Spleen (tissue), 11 donors: ENCODE data around the gene TWF2. TPM values are rescaled to one million over a fixed set of nuclear protein-coding genes. Genes with fewer than 3 reads are reported as not detected.

Experiments
- DNase-seq: peaks from one replicate; pipeline ENCODE4 v3.0.0-alpha.2; 2020
- H3K27ac ChIP-seq, 8 donors: fragments of 200-600 bp; sonication (generic) in 7 of 8; 1 replicate in 4 of 8; 2 replicates in 4 of 8; pipeline versions ENCODE4 v1.5.0 to v1.8.0; 2016 to 2021; ENCODE audit warnings: inconsistent platforms in 4 of 8, mild to moderate bottlenecking in 4 of 8, moderate library complexity in 1 of 8
- H3K27me3 ChIP-seq, 7 donors: fragments of 200-600 bp; sonication (generic) in 6 of 7; replicated peaks in 1 of 7; 1 replicate in 4 of 7; 2 replicates in 3 of 7; pipeline versions ENCODE4 v1.5.0 to v1.8.0; 2016 to 2021; ENCODE audit warnings: inconsistent platforms in 3 of 7, mild to moderate bottlenecking in 1 of 7
- H3K36me3 ChIP-seq, 6 donors: fragments of 200-600 bp; sonication (generic) in 5 of 6; 1 replicate in 4 of 6; 2 replicates in 2 of 6; pipeline versions ENCODE4 v1.5.0 to v1.8.0; 2016 to 2021; ENCODE audit warnings: inconsistent platforms in 2 of 6
- H3K4me1 ChIP-seq, 6 donors: fragments of 200-600 bp; sonication (generic) in 5 of 6; 1 replicate in 3 of 6; 2 replicates in 3 of 6; pipeline versions ENCODE4 v1.5.0 to v1.8.0; 2016 to 2021; ENCODE audit warnings: inconsistent platforms in 3 of 6
- H3K4me3 ChIP-seq, 8 donors: fragments of 200-600 bp; sonication (generic) in 7 of 8; 1 replicate in 4 of 8; 2 replicates in 4 of 8; pipeline versions ENCODE4 v1.5.0 to v1.8.0; 2016 to 2021; ENCODE audit warnings: inconsistent platforms in 4 of 8, mild to moderate bottlenecking in 4 of 8, moderate library complexity in 2 of 8
- H3K9me3 ChIP-seq, 8 donors: fragments of 200-600 bp; sonication (generic) in 7 of 8; 1 replicate in 4 of 8; 2 replicates in 4 of 8; pipeline versions ENCODE4 v1.5.0 to v1.8.0; 2016 to 2021; ENCODE audit warnings: inconsistent platforms in 4 of 8
- CTCF ChIP-seq, 11 experiments: fragments of 200-600 bp in 7 of 11; fragments of 450-650 bp in 4 of 11; sonication (generic) in 4 of 11; IDR thresholded peaks in 8 of 11; conservative IDR thresholded peaks in 3 of 11; 1 replicate in 7 of 11; 2 replicates in 4 of 11; pipeline versions ENCODE4 v1.4.0 to v1.8.0; 2016 to 2021; ENCODE audit warnings: antibody characterized with exemption in 11 of 11, inconsistent platforms in 4 of 11, mild to moderate bottlenecking in 1 of 11
- POLR2A ChIP-seq, 3 donors: fragments of 450-650 bp; IDR thresholded peaks; one replicate each; pipeline ENCODE4 v1.5.1; 2017; ENCODE audit warnings: antibody characterized with exemption in 3 of 3, mild to moderate bottlenecking in 1 of 3
- POLR2AphosphoS5 ChIP-seq, 3 donors: sonication (generic); formaldehyde crosslinking; IDR thresholded peaks; one replicate each; pipeline ENCODE4 v1.5.1; 2017; ENCODE audit warnings: antibody characterized with exemption in 3 of 3
- WGBS, 5 donors: extraction: QIAGEN DNeasy Blood & Tissue Kit in 3 of 5; methylation state at CpG; one replicate each; pipeline versions ENCODE4 v1.1.5 to v1.1.7; 2013 to 2018; 5-methylcytosine and 5-hydroxymethylcytosine counted together
- intact Hi-C: fragments of 100-400 bp; cut with DNase I; formaldehyde crosslinking; loops from one replicate; pipeline ENCODE4 v1.15.0; 2023; ENCODE audit warnings: low total_unique reads
- polyA plus RNA-seq, 3 donors: library from polyadenylated mRNA; stranded (reverse); fragments of 200-250 nt; gene quantifications; one replicate each; pipeline ENCODE4 v1.2.1, GENCODE V29; 2013
- total RNA-seq, 7 donors: library from RNA; depleted of rRNA in 3 of 7; stranded (reverse); fragments of >200 nt in 3 of 7; fragmentation: NEBNext Ultra II Directional in 4 of 7; extraction: Animal tissue kit (Norgen Biotek cat#: 25700) in 4 of 7; gene quantifications; one replicate each; pipeline versions ENCODE4 v1.1.0 to v1.2.1, GENCODE V29; 2016 to 2021
- donor health status: healthy with polysubstance abuse.
- donor health status: DM: no; HTN: no; CAD: no; lungs with moderate emphysema.
- donor health status: DM: no; HTN: no; CAD: no.
- donor health status: Bipolar disorder and iron deficiency.
- donor health status: healthy.
- donor health status: DM: no; HTN: no; CAD: no.
- donor health status: DM: yes; HTN: yes; CAD: no.

TWF2 gene
- total and polyA plus RNA-seq, 10 donors = 47.3 to 109 (median 68.0) TPM

- WGBS, 5 donors = 84 to 86% (median 84%) methylated on average over 27 to 28 of the region's 28 CpGs
- intact Hi-C loops = loop anchor here (5.0 kb wide), 1 partner anchor 105 kb away; no protein-coding TSS in a partner anchor
- H3K36me3 ChIP-seq = peaks cover 6 to 85% (median 54%) of the 10 kb centered on the region in 6 donors
- TF ChIP-seq POLR2A (IDR thresholded peaks at IDR 0.05) (no peak), CTCF (IDR thresholded peaks at IDR 0.05 in 8 of 11, conservative IDR thresholded peaks at IDR 0.05 in 3 of 11) (peak in 4 of 11 experiments; percentile 5 to 31 (median 20))
- no peaks in the 10 kb centered on the region for H3K9me3 ChIP-seq
- peaks cover 14 to 75% (median 57%) of the 10 kb centered on the region in 6 donors for H3K4me1 ChIP-seq
- peak overlapping the region in 3 of 8 donors; percentile 36 to 51 (median 51) for H3K27ac ChIP-seq
- DNase-seq = no peak
- no peaks in the 10 kb centered on the region for H3K27me3 ChIP-seq
- no peak overlapping the region for H3K4me3 ChIP-seq
Measured at GRCh38 chr3:52232279-52233107, 6.5 kb downstream of the TWF2 start.

DNA sequence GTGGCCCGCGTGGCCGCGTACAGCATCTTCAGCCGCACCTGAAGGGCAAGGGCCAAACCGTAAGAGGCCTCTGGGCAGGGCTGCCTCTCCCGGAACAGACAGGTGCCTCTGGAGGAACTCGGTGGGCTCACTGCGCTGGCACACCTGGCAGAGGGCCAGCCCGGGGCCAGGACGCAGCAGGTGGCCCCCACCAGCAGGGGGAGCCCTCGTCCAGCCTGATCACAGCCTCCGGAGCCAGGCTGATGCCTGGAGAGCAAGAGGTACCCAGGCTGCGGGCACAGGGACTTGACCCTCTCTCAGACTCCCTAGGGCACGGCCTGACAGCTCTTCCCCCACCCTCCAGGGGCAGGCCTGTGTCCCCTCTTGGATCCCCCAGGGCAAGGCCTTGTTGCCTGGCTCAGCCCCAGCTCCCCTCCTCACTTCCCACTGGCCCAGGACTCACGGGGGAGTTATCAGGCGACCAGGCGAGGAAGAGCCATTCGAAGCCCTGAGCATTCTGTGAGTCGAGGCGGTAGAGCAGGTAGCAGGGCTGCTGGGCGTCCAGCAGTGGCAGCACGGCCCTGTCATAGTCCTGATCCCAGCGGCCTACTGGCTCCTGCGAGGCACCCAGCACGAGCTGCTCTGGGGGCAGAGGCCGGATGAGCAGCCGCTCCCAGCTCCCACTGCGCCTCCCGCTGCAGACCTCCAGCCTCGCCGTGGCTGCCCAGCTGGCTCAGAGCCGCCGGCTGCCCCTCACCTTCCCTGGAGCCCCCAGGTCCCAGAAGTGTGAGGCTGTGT lies 7.3 kb downstream of the TWF2 start:
- intact Hi-C loops = loop anchor here (5.0 kb wide), 1 partner anchor 106 kb away; no protein-coding TSS in a partner anchor
- 64 to 81% (median 64%) methylated on average over 20 to 34 of the region's 34 CpGs for WGBS, 5 donors

DNA sequence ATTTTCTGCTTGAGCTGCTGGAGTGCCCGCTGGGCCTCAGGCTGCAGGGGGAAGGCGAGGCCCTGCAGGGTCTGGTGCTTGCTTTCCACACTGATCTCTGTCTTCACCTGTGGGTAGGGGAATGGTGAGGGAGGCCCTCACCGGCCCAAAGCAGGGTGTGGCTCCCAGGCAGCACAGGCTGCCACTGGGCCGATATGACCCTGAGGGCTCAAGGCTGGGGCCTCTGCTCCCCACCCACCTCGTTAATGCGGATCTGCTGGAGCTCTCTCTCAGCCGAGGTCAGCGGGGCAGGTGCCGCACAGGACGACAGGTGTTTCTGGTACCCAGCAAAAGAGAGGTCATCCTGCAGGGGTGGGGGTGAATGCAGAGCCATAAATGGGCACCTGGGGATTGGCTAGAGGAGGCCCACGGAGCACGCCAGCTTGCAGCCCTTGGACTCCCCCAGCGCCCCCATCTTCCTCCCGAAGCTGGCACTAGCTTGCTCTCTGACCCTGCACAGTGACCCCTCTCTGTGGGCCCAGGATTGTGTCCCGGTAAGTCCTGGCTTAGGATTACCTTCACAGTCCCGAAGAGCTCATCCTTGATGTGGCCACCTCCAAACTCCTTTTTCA lies 8.0 kb downstream of the TWF2 start:
- no peak for TF ChIP-seq POLR2AphosphoS5 (IDR thresholded peaks at IDR 0.05)
- intact Hi-C loops = loop anchor here (5.0 kb wide), 1 partner anchor 106 kb away; no protein-coding TSS in a partner anchor
- no peak for DNase-seq
- Histone ChIP-seq H3K4me1 (peaks cover 3 to 75% (median 55%) of the 10 kb centered on the region in 6 donors), H3K36me3 (peaks cover 6 to 92% (median 54%) of the 10 kb centered on the region in 6 donors), H3K4me3 (no peak overlapping the region), H3K27me3 (no peaks in the 10 kb centered on the region), H3K9me3 (no peaks in the 10 kb centered on the region), H3K27ac (peak overlapping the region in 3 of 8 donors; percentile 36 to 51 (median 51))
- 78 to 95% (median 92%) methylated on average over 11 to 16 of the region's 16 CpGs for WGBS, 5 donors

More for the DNA sequence above, 7.3 kb downstream of the TWF2 start:
- H3K36me3 ChIP-seq = peaks cover 6 to 92% (median 54%) of the 10 kb centered on the region in 6 donors
- H3K4me3 ChIP-seq = no peak overlapping the region
- peak; percentile 96 for DNase-seq
- H3K27me3 ChIP-seq = no peaks in the 10 kb centered on the region
- H3K4me1 ChIP-seq = peaks cover 7 to 75% (median 55%) of the 10 kb centered on the region in 6 donors
- no peaks in the 10 kb centered on the region for H3K9me3 ChIP-seq
- TF ChIP-seq POLR2A (IDR thresholded peaks at IDR 0.05) (no peak), POLR2AphosphoS5 (IDR thresholded peaks at IDR 0.05) (peak; percentile 77 to 94 (median 86)), CTCF (IDR thresholded peaks at IDR 0.05 in 8 of 11, conservative IDR thresholded peaks at IDR 0.05 in 3 of 11) (peak; percentile 89 to 98 (median 94))
- H3K27ac ChIP-seq = peak overlapping the region in 3 of 8 donors; percentile 36 to 51 (median 51)

DNA sequence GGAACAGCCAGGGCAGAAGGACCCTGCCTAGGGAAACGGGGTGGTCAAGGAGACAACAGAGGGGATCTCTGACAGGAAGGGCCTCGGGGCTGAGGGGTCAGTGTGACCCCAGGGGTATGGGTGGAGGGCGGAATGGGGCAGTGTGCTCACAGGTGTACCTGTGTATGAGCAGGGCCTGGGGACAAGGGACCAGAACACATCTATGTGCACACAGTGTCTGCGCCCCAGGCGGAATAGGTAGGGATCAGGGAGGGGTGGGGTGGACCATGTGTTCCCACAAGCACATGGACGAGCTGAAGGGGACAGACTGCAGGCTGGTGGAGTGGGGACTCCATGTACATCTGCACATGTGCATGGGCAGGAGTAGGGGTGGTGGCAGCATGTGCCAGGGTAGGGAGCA lies 8.5 kb downstream of the TWF2 start:
- Histone ChIP-seq H3K4me1 (peaks cover 3 to 75% (median 55%) of the 10 kb centered on the region in 6 donors), H3K4me3 (no peak overlapping the region), H3K27ac (no peak overlapping the region), H3K27me3 (no peaks in the 10 kb centered on the region), H3K9me3 (no peaks in the 10 kb centered on the region), H3K36me3 (peaks cover 6 to 87% (median 54%) of the 10 kb centered on the region in 6 donors)
- WGBS, 5 donors = 92 to 98% (median 94%) methylated on average over 6 of the region's 6 CpGs
- intact Hi-C loops = loop anchor here (5.0 kb wide), 1 partner anchor 107 kb away; no protein-coding TSS in a partner anchor
- no peak for TF ChIP-seq POLR2A (IDR thresholded peaks at IDR 0.05)
- TF ChIP-seq CTCF (IDR thresholded peaks at IDR 0.05 in 8 of 11, conservative IDR thresholded peaks at IDR 0.05 in 3 of 11) = no peak
- no peak for TF ChIP-seq POLR2AphosphoS5 (IDR thresholded peaks at IDR 0.05)
- no peak for DNase-seq
